MM.1S (cell line): ENCODE data around the gene PADI2.
"Not testable (repeated sequence)": the region's sequence is repeated elsewhere in the genome, so short reads cannot be mapped to it uniquely, and the experiment has no call there.

ENCODE experiments used
- DNase-seq: peaks from one replicate; pipeline ENCODE4 v3.0.0-alpha.2; 2015
- H2AFZ ChIP-seq: fragments of 300-600 bp; sonication (generic); 2 replicates; pipeline ENCODE4 v1.6.0; 2016; ENCODE audit warnings: antibody characterized with exemption, low read length
- H3F3A ChIP-seq: fragments of 300-600 bp; sonication (generic); 2 replicates; pipeline ENCODE4 v1.6.1; 2016; ENCODE audit warnings: mild to moderate bottlenecking, antibody characterized with exemption, low read length, moderate library complexity, mixed read lengths; ENCODE audit not compliant: insufficient read depth
- H3K27ac ChIP-seq: fragments of 300-600 bp; sonication (generic); 2 replicates; pipeline ENCODE4 v1.5.1; 2016; ENCODE audit warnings: mild to moderate bottlenecking, low read length
- H3K27me3 ChIP-seq: fragments of 300-600 bp; sonication (generic); replicated peaks from 2 replicates; pipeline ENCODE4 v1.6.0; 2016; ENCODE audit warnings: low read length; ENCODE audit not compliant: insufficient read depth
- H3K36me3 ChIP-seq: fragments of 300-600 bp; sonication (generic); replicated peaks from 2 replicates; pipeline ENCODE4 v1.6.1; 2016; ENCODE audit warnings: mild to moderate bottlenecking, low read length, mixed read lengths; ENCODE audit not compliant: insufficient read depth
- H3K4me1 ChIP-seq: fragments of 300-600 bp; sonication (generic); 2 replicates; pipeline ENCODE4 v1.6.1; 2016; ENCODE audit warnings: low read length, mixed read lengths
- H3K4me2 ChIP-seq: fragments of 300-600 bp; sonication (generic); 2 replicates; pipeline ENCODE4 v1.6.0; 2016; ENCODE audit warnings: low read depth, low read length
- H3K4me3 ChIP-seq: fragments of 300-600 bp; sonication (generic); 2 replicates; pipeline ENCODE4 v1.5.1; 2016; ENCODE audit warnings: low read length, mixed read lengths
- H3K79me2 ChIP-seq: fragments of 300-600 bp; sonication (generic); 2 replicates; pipeline ENCODE4 v1.6.1; 2016; ENCODE audit warnings: mixed run types, low read length, mixed read lengths
- H3K9ac ChIP-seq: fragments of 300-600 bp; sonication (generic); 2 replicates; pipeline ENCODE4 v1.6.1; 2016; ENCODE audit warnings: low read length, mixed read lengths
- H3K9me2 ChIP-seq: fragments of 300-600 bp; sonication (generic); replicated peaks from 2 replicates; pipeline ENCODE4 v1.6.1; 2016; ENCODE audit warnings: mild to moderate bottlenecking, low read length, mixed read lengths; ENCODE audit not compliant: insufficient read depth
- H3K9me3 ChIP-seq: fragments of 300-600 bp; sonication (generic); replicated peaks from 2 replicates; pipeline ENCODE4 v1.6.1; 2016; ENCODE audit warnings: mild to moderate bottlenecking, low read length, mixed read lengths; ENCODE audit not compliant: insufficient read depth
- H4K20me1 ChIP-seq: fragments of 300-600 bp; sonication (generic); 2 replicates; pipeline ENCODE4 v1.6.1; 2016; ENCODE audit warnings: mild to moderate bottlenecking, low read length, moderate library complexity, mixed read lengths; ENCODE audit not compliant: insufficient read depth
- CTCF ChIP-seq: fragments of 300-600 bp; sonication (generic); IDR thresholded peaks from 2 replicates; pipeline ENCODE4 v1.5.1; 2016; ENCODE audit warnings: antibody characterized with exemption, low read length, mixed read lengths
- EZH2 ChIP-seq: fragments of 300-600 bp; sonication (generic); optimal IDR thresholded peaks from 2 replicates; pipeline ENCODE3; 2017; ENCODE audit warnings: low read depth, mild to moderate bottlenecking, antibody characterized with exemption, low read length, mixed read lengths
- EZH2phosphoT487 ChIP-seq: fragments of 300-600 bp; sonication (generic); IDR thresholded peaks from 2 replicates; pipeline ENCODE4 v1.6.1; 2018; ENCODE audit warnings: antibody characterized with exemption, low read length

Gene PADI2

DNA sequence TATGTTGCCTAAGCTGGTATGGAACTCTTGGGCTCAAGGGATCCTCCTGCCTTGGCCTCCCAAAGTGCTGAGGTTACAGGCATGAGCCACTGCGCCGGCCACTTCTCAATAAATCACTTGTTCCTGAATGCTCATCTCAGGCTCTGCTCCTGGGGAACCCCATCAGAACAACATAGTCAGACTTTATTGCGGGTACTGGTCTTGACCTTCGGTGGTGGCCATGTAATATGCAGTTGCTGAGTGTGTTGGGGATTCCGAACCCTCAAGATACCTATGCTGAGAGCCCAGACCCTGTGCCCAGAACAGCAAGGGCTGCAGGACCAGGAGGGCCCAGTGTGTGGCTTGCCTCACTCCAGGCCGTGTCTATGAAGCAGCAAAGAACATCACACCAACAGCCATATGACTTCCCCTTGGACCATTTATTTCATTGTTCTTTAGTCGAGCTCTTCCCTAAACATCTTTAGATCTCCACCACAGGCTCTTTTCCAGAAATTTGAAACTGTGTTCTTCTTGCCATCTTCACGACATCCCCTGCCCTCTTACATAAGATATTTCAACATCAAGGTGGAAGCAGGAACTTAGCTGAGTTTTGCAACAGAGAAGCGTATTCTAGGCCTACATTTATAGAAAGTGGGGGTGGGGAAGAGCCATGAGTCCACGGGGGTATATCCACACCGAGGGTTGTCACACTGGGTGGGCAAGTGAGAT is 52.7 kb downstream of the PADI2 start:
- no peak for DNase-seq
- no peaks in the 10 kb centered on the region for H3K4me1 ChIP-seq
- no peaks in the 10 kb centered on the region for H3K79me2 ChIP-seq
- H3K9ac ChIP-seq, result no peak overlapping the region
- H3K4me2 ChIP-seq, result no peak overlapping the region
- H3F3A ChIP-seq, result no peaks in the 10 kb centered on the region
- H3K9me2 ChIP-seq, result no peaks in the 10 kb centered on the region
- H2AFZ ChIP-seq, result no peak overlapping the region
- H3K4me3 ChIP-seq, result no peak overlapping the region
- no peak overlapping the region for H3K27ac ChIP-seq
- TF ChIP-seq EZH2 (no peak), EZH2phosphoT487 (no peak), CTCF (no peak)
- no peaks in the 10 kb centered on the region for H3K36me3 ChIP-seq
- H3K27me3 ChIP-seq, result peaks cover 99% of the 10 kb centered on the region
- H3K9me3 ChIP-seq, result no peaks in the 10 kb centered on the region
- H4K20me1 ChIP-seq, result no peaks in the 10 kb centered on the region

GRCh38 chr1:17065666-17066065 is 53.6 kb downstream of the PADI2 start:
- no peak for TF ChIP-seq EZH2phosphoT487
- no peak for TF ChIP-seq EZH2
- no peak for TF ChIP-seq CTCF
- no peak for DNase-seq
- no peak overlapping the region for H3K27ac ChIP-seq

GRCh38 chr1:17062751-17063150 is 56.5 kb downstream of the PADI2 start:
- not testable (repeated sequence) for H3K4me2 ChIP-seq

More at GRCh38 chr1:17065666-17066065, 53.6 kb downstream of the PADI2 start:
- Histone ChIP-seq H3K4me3 (no peak overlapping the region), H3K9me2 (no peaks in the 10 kb centered on the region), H3K79me2 (no peaks in the 10 kb centered on the region), H3K9ac (no peak overlapping the region), H3F3A (no peaks in the 10 kb centered on the region), H2AFZ (no peak overlapping the region), H3K27me3 (peaks cover 97% of the 10 kb centered on the region), H3K4me2 (no peak overlapping the region), H4K20me1 (no peaks in the 10 kb centered on the region), H3K36me3 (no peaks in the 10 kb centered on the region), H3K4me1 (no peaks in the 10 kb centered on the region), H3K9me3 (no peaks in the 10 kb centered on the region)

GRCh38 chr1:17061892-17062291 is 57.4 kb downstream of the PADI2 start:
- Histone ChIP-seq H3K4me1 (no peaks in the 10 kb centered on the region), H3K4me2 (no peak overlapping the region)
- TF ChIP-seq EZH2phosphoT487 (no peak), EZH2 (no peak), CTCF (no peak)

More at GRCh38 chr1:17062751-17063150, 56.5 kb downstream of the PADI2 start:
- DNase-seq, H3F3A ChIP-seq, H3K36me3 ChIP-seq, H3K9me2 ChIP-seq, H2AFZ ChIP-seq, H3K4me1 ChIP-seq, H3K9me3 ChIP-seq, H3K4me3 ChIP-seq, H4K20me1 ChIP-seq, H3K27ac ChIP-seq, H3K79me2 ChIP-seq, H3K9ac ChIP-seq: not testable (repeated sequence)
- peaks cover 94% of the 10 kb centered on the region for H3K27me3 ChIP-seq

More at GRCh38 chr1:17061892-17062291, 57.4 kb downstream of the PADI2 start:
- H3K4me3 ChIP-seq, result no peak overlapping the region
- H3K9ac ChIP-seq, result no peak overlapping the region
- H4K20me1 ChIP-seq, result no peaks in the 10 kb centered on the region
- H3K36me3 ChIP-seq, result no peaks in the 10 kb centered on the region
- no peaks in the 10 kb centered on the region for H3K79me2 ChIP-seq
- no peaks in the 10 kb centered on the region for H3K9me2 ChIP-seq
- peaks cover 94% of the 10 kb centered on the region for H3K27me3 ChIP-seq
- H3K27ac ChIP-seq, result no peak overlapping the region
- DNase-seq, result no peak
- no peak overlapping the region for H2AFZ ChIP-seq
- H3K9me3 ChIP-seq, result no peaks in the 10 kb centered on the region
- H3F3A ChIP-seq, result no peaks in the 10 kb centered on the region
